ENCODE results near the gene SUMO2. TPM values are rescaled to one million over a fixed set of nuclear protein-coding genes. Genes with fewer than 3 reads are reported as not detected.
A peak's percentile ranks its signal among the peaks of the same experiment; 100 is the strongest.

The SUMO2 gene
- total and polyA plus RNA-seq, 2 of the 13 experiments (the other 11 are each of a cell fraction or from before 2014, with no cell fraction given) = 337 to 553 TPM

GRCh38 chr17:75153780-75154194 is 29.0 kb downstream of the SUMO2 start (continued):
- no peak for TF ChIP-seq ZKSCAN1 (IDR thresholded peaks at IDR 0.05; ENCODE audit: low read length)
- peak; percentile 93 for TF ChIP-seq MYC (CRISPR knock-in tag; IDR thresholded peaks at IDR 0.05; ENCODE audit: borderline replicate concordance)
- peak; percentile 4; the same call in 1 of the 2 replicates for TF ChIP-seq NR2C2 (CRISPR knock-in tag; IDR thresholded peaks at IDR 0.05; ENCODE audit: borderline replicate concordance)
- no peak for TF ChIP-seq TFE3 (CRISPR knock-in tag; IDR thresholded peaks at IDR 0.05)
- TF ChIP-seq ZNF160 (CRISPR knock-in tag; IDR thresholded peaks at IDR 0.05) = no peak
- no peak for TF ChIP-seq SATB2 (CRISPR knock-in tag; IDR thresholded peaks at IDR 0.05)
- no peak for TF ChIP-seq ZBTB14 (CRISPR knock-in tag; IDR thresholded peaks at IDR 0.05)
- TF ChIP-seq SP1 (IDR thresholded peaks at IDR 0.05) = no peak
- TF ChIP-seq SP1 (CRISPR knock-in tag; IDR thresholded peaks at IDR 0.05) = 0 out of 2 replicates have a peak, but pooled peaks have one; percentile 12
- no peak for TF ChIP-seq HOXA9 (CRISPR knock-in tag; IDR thresholded peaks at IDR 0.05; ENCODE audit: borderline replicate concordance)
- no peak for TF ChIP-seq CBX1 (IDR thresholded peaks at IDR 0.05; ENCODE audit: low read depth)
- no peak for TF ChIP-seq U2AF2 (IDR thresholded peaks at IDR 0.05; ENCODE audit: low read depth, low read length)
- TF ChIP-seq ZNF343 (CRISPR knock-in tag; IDR thresholded peaks at IDR 0.05) = no peak
- TF ChIP-seq CSRNP2 (CRISPR knock-in tag; conservative IDR thresholded peaks at IDR 0.05; ENCODE audit: low read depth) = no peak
- peak; percentile 75 for TF ChIP-seq ZNF687 (CRISPR knock-in tag; IDR thresholded peaks at IDR 0.05)
- TF ChIP-seq POLR2AphosphoS2 (IDR thresholded peaks at IDR 0.05; ENCODE audit: low read depth, low read length) = no peak
- no peak for TF ChIP-seq MTERF4 (CRISPR knock-in tag; IDR thresholded peaks at IDR 0.05)
- no peak for TF ChIP-seq PAF1 (CRISPR knock-in tag; IDR thresholded peaks at IDR 0.05)
- TF ChIP-seq ZNF276 (CRISPR knock-in tag; IDR thresholded peaks at IDR 0.05; ENCODE audit: low read depth) = no peak
- no peak for TF ChIP-seq ZNF768 (CRISPR knock-in tag; IDR thresholded peaks at IDR 0.05)
- no peak for TF ChIP-seq ELF3 (CRISPR knock-in tag; IDR thresholded peaks at IDR 0.05)

All from HepG2 (cell line).